Pons (tissue), 1 donor: ENCODE data around the gene EXD3.

Experiments used
- DNase-seq: peaks from one replicate; pipeline ENCODE4 v3.0.0-alpha.2; 2016; ENCODE audit warnings: low spot score

EXD3 gene

DNA sequence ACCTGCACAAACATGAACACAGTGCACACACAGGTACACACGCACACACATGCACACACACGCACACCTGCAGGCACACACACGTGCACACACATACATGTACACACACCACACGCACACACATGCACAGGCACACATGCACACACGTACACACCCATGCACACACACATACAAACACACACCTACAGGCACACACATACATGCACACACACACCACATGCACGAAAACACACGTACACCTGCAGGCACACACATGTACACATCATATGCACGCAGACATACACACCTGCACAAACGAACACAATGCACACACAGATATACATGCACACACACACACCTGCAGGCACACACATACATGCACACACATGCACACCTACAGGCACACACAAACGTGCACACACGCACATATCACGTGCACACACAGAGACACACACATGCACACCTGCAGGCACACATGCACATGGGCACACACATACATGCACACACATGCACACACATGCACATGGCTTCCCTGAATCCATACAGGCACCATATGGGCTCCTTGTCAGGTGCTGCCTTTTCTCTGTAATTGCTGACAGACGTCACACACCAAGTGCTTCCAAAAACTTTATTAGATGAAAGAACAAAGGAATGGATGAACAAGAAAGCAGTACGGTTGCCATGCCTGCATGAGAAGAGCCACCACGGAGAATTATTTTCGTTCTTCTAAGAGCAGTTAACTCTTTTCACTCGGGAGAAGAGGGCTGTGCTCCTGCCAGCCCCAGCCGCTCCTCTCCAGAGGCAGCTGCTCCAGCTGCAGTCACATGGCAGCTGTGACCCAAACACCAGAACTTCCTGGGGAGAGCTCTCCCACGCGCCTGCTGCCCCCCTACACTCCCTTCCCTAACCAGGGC is 57.2 kb downstream of the EXD3 start:
- no peak for DNase-seq

DNA sequence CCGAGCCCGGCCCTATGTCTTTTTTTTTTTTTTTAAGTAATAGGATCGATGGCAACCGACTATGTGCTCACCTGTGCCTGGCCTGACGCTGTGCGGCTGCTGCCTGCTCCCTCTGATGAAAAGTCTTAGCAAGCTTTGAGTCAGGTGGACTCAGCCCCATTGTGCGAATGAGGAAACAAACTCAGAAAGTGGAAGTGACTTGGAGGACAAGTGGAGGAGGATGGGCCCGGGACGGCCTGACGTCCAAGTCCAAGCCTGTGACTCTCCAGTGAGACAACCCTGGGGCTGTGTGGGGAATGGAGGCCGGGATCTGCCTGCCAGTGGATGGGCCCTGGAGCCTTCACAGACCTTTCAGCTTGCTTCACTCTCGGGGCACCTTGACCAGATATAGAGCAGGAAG is 57.9 kb downstream of the EXD3 start:
- DNase-seq: peak; percentile 24

DNA sequence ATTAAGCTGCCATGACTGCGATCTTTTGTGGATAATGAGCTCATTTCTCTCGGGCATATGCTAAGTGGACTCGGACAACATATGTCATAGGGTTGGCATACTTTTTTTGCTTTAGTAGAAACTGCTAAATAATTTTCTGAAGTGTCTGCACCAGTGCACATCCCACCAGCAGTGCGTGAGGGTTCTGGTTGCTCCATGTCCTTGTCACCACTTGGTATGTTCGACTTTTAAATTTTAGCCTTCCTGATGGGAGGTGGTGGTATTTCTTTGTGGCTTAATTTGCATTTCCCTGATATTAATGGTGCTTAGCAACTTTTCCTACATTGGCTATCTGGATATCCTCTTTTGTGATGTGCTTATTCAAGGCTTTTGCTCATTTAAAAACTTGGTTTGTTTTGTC is 63.1 kb downstream of the EXD3 start:
- no peak for DNase-seq

- DNase-seq: no peak
Observed at GRCh38 chr9:137358126-137358525, 64.8 kb downstream of the EXD3 start.

DNA sequence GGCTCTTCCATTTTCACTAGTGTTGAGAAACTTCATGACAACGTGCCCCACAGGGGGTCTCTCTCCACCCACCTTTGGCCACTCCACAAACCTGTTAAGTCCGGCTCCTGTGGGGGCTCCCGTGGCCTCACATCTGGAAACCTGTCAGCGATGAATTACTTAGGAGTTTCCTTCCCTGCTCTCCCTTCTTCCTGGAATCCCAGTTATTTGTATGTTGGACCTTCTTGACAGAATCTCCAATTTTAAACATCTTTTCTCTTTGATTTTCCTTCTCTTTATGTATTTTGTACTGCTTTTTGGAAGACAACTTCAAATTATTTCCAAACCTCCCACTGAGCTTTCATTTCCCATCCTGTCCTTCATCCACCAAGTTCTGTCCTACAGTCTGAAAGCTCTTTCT is 65.8 kb downstream of the EXD3 start:
- no peak for DNase-seq

- no peak for DNase-seq
Observed at GRCh38 chr9:137355761-137356365, 67.1 kb downstream of the EXD3 start.

DNA sequence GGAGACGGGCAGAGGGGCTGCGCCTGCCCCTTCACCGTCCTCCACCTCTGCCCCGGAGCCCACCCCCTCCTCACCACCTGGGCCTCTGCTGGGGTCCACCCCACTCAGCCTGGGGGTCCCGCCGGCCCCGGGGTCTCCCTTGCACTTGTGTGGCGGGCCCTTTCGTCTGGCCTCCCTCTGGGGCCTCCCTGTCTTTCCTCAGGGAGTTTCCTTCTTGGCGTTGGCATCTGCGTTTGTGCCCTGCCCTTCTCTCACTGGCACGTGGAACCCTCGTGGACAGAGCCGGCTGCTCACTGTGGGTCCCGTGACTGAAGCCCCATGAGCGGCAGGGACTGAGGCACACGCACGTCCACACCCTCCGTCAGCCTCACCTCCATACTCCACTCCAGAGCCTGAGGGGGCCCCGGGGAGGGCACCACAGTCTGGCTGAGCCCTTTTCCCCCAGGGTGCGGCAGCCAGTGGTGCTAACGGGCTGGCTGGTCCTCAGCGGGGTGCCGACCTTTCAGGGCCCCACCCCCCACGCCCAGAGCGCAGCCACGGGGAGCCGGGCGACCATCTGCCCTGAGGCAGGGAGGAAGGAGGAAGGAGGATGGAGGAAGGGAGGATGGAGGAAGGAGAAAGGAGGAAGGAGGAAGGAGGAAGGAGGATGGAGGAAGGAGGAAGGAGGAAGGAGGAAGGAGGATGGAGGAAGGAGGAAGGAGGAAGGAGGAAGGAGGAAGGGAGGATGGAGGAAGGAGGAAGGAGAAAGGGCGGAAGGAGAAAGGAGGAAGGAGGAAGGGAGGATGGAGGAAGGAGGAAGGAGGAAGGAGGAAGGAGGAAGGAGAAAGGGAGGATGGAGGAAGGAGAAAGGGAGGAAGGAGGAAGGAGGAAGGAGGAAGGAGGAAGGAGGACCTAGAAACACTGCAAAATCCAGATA is 67.9 kb downstream of the EXD3 start:
- no peak for DNase-seq

- DNase-seq: no peak
Observed at GRCh38 chr9:137354153-137354844, 68.7 kb downstream of the EXD3 start.

DNA sequence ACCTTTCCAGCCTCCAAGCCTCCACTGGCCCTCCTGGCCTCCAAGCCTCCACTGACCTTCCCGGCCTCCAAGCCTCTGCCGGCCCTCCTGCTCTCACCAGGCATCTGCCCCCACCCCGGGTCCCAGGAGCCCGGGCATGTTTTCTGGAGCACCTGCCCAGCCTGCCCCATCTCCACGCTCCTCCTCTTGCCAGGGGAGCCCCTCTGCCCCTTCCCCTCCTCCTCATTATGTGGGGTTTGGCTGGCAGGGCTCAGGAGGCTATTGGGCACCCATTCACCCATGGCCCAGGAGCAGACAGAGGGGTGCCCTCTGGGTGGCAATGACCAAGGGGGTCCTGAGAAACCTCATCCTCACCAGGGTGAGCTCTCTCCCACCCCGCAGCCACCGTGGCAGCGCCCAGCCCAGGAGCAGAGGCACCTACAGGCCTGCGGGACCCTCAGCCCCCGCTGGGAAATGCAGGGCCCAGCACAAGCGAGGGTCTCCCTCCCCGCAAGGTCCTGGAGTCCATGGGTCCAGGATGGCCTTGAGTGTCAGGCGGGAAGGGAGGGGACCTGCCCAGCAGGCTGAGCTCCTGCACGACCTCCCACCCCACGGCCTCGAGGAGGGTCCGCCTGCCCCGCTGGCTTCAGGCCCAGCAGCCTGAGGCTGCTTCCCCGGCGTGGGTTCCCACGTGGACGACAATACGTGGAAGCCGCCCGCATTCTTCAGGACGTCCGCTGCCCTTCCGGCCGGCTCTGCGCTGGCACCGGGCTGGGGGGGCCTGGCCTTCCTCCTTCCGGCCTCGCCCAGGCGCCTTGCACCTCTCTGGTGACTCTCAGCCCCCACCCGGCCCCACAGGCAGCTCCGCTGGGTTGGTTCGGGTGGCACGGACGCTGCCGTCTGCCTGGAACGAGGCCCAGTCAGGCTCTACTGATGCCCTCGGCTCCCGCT is 69.5 kb downstream of the EXD3 start:
- no peak for DNase-seq

- no peak for DNase-seq
Observed at GRCh38 chr9:137352511-137353222, 70.3 kb downstream of the EXD3 start.

- DNase-seq: no peak
Observed at GRCh38 chr9:137351781-137352501, 71.0 kb downstream of the EXD3 start.

- DNase-seq: no peak
Observed at GRCh38 chr9:137350696-137351584, 72.0 kb downstream of the EXD3 start.

DNA sequence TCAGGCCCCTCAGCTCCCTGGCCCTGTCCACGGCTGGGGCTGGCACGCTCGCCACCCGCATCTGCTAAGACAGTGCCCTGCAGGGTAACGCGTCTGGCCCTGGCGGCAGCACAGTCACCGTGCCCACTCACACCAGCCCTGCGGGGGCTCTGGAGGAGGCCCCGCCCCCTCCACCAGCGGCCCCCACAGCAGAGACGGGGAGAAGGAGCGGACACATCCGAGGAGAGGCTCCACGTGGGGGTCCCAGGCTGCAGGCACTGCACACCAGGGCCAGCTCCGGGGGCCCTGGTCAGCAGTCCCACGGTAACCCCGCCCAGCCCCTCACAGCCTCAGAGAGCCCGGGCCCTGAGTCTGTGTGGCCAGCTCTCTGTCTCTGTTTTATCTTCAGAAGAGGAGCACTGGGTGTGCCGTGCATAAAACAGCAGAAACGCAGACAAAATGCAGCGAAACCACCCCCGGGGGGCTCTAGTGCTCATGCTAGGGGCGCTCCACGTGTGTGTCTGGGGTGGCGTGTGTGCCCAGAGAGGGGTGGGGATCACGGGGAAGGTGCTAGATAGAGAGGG is 73.4 kb downstream of the EXD3 start:
- no peak for DNase-seq

DNA sequence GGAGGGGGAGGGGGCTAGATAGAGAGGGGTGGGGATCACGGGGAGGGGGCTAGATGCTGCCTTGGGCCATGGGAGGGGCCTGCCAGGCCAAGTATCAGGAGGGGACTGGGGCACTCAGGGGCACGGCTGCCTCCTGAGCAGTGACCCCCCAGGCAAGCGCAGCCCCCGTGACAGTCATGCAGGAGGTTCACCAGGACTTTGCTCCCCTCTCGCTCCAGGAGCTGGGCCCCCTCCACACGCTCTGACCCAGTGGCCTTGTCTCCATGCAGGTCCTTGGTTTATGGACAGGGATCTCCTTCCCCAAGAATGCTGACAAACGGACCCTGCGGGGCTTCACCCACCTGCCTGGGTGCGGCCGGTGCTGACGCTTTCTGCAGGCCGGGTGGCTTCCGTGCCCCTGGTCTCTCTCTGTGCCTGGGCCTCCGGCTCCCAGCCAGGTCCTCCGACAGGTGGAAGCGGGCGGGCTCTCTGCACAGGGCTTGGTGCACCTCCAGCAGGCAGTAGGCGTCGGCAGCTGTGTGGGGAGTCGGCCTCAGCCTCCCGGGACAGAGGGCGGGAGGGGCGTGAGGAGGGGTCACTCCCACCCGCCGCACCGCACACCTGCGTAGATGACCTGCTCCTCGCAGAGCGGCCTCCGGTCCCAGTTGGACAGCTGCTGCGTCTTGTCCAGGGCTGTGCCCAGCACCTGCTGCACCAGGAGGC is 74.0 kb downstream of the EXD3 start:
- DNase-seq: no peak

- no peak for DNase-seq
Observed at GRCh38 chr9:137347928-137348327, 75.0 kb downstream of the EXD3 start.

DNA sequence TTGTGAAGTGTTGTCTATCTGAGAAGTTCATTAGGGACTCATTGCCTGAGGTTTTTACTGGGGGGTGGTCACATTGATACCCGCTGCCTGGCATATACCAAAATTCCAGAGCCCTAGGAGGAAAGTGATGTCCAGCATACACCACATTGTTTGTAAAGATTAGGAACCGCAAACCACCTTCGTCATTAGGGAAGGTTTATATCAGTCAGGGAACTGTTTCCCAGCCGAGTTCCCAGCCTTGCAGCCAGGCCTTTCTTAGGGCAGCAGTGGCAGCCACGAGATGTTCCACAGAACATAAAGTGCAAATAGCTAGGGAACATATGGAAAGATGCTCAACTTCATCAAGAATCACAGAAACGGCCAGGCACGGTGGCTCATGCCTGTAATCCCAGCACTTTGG is 80.5 kb downstream of the EXD3 start:
- DNase-seq: no peak

GRCh38 chr9:137341227-137341626 is 81.7 kb downstream of the EXD3 start:
- DNase-seq: no peak
